GM20431 (cell line): Measurements from ENCODE around the gene ABRAXAS1.

ENCODE experiments used
- in situ Hi-C: fragments of 300-500 bp; cut with MseI, MboI; formaldehyde crosslinking; loops from one replicate; pipeline ENCODE4 v1.15.0; 2020; ENCODE audit warnings: low sequenced_read_pairs; ENCODE audit not compliant: unreplicated experiment

ABRAXAS1 gene

GRCh38 chr4:83455281-83456183, 29.4 kb downstream of the ABRAXAS1 start, which contains the start of the genes HELQ and MRPS18C:
HELQ (minus strand) TSS chr4:83455823; CDS start chr4:83455693, 130 bp downstream.
MRPS18C (plus strand) TSS chr4:83456058; CDS start chr4:83456078, 20 bp downstream.
- in situ Hi-C loops: no loop called here

- in situ Hi-C loops: no loop called here
Observed at GRCh38 chr4:83454686-83455085, 30.2 kb downstream of the ABRAXAS1 start.

GRCh38 chr4:83449009-83449408, 35.9 kb downstream of the ABRAXAS1 start:
- in situ Hi-C loops: no loop called here

GRCh38 chr4:83440899-83441298, 44.0 kb downstream of the ABRAXAS1 start:
- in situ Hi-C loops: no loop called here

DNA sequence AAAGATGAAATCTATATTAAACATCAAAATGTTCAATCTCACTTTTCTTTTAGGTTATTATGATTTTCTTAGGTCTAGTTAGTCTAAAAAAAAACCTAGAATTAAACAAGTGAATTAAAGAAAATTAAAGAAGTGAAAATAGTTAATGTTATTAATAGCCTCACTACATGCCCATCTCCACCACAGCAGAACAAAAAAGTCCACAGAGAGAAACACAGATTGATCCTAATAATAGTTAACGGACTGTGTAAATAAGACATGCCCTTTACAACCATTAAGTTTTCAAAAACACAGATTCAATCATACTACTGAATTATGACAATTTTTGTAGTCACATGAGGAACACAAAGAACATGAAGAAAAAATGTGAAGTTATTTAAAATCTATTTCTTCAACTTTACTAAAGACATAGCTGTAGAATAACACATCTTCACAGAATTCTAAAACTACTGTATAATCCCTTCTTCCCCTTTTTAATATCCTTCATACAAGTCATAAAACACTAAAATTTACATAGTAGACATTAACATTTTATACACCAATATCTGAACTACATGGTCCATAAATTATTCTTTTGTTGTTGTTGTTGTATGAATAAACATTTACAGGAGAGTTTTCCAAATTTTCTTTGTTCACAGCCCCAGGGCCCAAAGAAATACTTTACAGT, 44.6 kb downstream of the ABRAXAS1 start:
- in situ Hi-C loops: no loop called here

DNA sequence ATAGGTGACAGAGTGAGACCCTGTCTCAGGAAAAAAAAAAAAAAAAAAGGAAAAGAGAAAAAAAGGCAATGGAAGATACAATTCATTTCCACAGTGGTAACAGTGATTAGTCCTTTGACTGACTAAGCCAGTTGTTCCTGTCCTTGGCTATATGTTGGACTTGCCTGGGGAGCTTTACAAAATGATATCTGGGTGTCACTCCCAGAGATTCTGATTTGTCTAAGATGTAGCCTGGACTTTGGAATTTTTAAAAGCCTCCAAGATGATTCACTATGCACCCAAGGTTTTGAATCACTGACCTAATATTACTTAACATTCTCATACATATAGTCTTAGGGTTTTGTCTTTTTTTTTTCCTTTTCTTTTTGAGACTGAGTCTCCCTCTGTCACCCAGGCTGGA, 46.2 kb downstream of the ABRAXAS1 start:
- in situ Hi-C loops: no loop called here

DNA sequence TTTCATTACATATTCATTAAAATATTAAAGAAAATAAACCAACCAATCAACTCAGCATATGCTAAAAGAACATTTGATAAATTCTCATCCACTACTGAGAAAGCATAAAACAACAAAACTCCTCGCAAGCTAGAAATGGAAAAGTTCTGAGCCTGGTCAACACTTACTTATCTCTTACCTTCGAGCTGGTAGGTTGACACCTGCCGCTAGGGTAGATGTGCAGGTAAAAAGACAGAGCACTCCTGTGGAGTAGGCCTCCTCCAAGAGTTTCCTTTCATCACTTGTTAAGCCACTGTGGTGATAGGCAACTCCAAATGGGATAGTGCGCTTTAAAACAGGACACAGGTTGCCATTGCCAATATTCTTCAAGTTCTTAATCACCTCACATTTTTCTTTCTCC, 48.2 kb downstream of the ABRAXAS1 start:
- in situ Hi-C loops: no loop called here

DNA sequence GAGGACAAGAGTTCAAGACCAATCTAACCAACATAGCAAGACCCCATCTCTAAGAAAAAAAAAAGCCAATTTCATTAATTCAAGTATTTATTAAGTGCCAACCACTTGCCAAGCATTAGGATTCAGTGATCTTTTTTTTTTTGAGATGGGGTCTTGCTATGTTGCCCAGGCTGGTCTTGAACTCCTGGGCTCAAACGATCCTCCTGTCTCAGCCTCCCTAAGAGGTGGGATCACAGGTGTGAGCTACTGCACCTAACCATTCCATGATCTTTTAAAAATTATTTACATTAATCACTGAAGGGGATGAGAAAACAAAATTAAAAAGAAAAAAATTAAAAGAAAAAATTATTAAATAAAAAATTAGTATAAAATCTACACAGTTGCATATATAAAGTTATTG, 53.7 kb downstream of the ABRAXAS1 start:
- in situ Hi-C loops: no loop called here

GRCh38 chr4:83418211-83418610, 66.7 kb downstream of the ABRAXAS1 start:
- in situ Hi-C loops: no loop called here

- in situ Hi-C loops: no loop called here
Observed at GRCh38 chr4:83417566-83417965, 67.3 kb downstream of the ABRAXAS1 start.

GRCh38 chr4:83413676-83414075, 71.2 kb downstream of the ABRAXAS1 start:
- in situ Hi-C loops: no loop called here
